ENCODE results near the gene LSM5. TPM values are rescaled to one million over a fixed set of nuclear protein-coding genes. Genes with fewer than 3 reads are reported as not detected.

The LSM5 gene
- total RNA-seq, 1 donor from 2014 or later = 18.3 TPM

DNA sequence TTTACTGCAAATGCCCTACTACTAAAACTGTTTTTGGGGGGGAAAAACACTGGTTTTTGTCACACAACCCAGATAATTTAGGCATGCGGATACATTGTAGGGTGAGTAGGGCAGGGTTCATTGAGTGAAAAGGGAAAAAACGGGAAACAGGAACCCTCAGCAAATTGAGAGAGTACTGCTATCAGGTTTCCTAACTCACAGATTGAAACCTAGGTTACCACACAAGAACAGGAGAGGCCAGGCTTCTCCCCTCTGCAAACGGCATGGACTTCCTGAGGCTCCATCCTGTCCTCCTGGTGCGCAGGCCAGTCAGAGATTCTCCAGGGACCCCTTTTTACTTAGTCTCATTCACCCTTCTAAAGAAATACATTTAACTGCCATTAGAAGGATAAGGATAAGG, 35.7 kb upstream of the LSM5 start:
- Histone ChIP-seq H3K36me3 (ENCODE audit: control insufficient read depth in 3 of 3, insufficient read depth in 3 of 3, low read length in 3 of 3) (peaks cover 0 to 2% (median 0%) of the 10 kb centered on the region in 3 donors), H3K27ac (ENCODE audit: low read depth, low read length) (no peak overlapping the region), H3K27me3 (ENCODE audit: control insufficient read depth in 3 of 3, insufficient read depth in 3 of 3, low read length in 3 of 3) (no peaks in the 10 kb centered on the region), H3K9me3 (ENCODE audit: control insufficient read depth in 3 of 3, low read length in 3 of 3) (no peaks in the 10 kb centered on the region), H3K4me3 (ENCODE audit: low read length in 3 of 3) (no peak overlapping the region), H3K9ac (ENCODE audit: low read depth in 1 of 3, low read length in 3 of 3) (no peak overlapping the region), H3K4me1 (ENCODE audit: control insufficient read depth in 3 of 3, insufficient read depth in 3 of 3, low read length in 3 of 3) (no peaks in the 10 kb centered on the region)

DNA sequence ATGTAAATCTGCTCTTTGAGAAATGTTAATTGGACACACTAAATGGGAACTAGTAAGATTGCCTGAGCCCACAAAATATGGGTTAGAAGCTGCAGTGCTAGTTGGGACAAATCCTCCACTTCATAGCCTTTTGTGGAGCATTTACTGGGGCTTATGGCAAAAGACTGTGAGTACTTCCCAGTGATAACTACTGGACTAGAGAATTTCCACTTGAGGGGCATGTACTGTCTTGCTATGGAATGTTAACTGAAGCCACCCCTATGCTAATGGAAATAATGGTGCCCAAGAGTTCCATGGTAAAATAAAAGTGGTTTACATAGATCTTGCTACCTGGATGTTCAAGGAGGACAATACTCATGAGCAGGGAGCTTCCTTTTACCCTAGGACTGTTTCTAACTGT, 34.5 kb upstream of the LSM5 start:
- Histone ChIP-seq H3K9me3 (ENCODE audit: control insufficient read depth in 3 of 3, low read length in 3 of 3) (no peaks in the 10 kb centered on the region), H3K4me3 (ENCODE audit: low read length in 3 of 3) (no peak overlapping the region), H3K9ac (ENCODE audit: low read depth in 1 of 3, low read length in 3 of 3) (no peak overlapping the region), H3K27ac (ENCODE audit: low read depth, low read length) (no peak overlapping the region), H3K4me1 (ENCODE audit: control insufficient read depth in 3 of 3, insufficient read depth in 3 of 3, low read length in 3 of 3) (no peaks in the 10 kb centered on the region), H3K36me3 (ENCODE audit: control insufficient read depth in 3 of 3, insufficient read depth in 3 of 3, low read length in 3 of 3) (peaks cover 0 to 2% (median 0%) of the 10 kb centered on the region in 3 donors), H3K27me3 (ENCODE audit: control insufficient read depth in 3 of 3, insufficient read depth in 3 of 3, low read length in 3 of 3) (no peaks in the 10 kb centered on the region)

DNA sequence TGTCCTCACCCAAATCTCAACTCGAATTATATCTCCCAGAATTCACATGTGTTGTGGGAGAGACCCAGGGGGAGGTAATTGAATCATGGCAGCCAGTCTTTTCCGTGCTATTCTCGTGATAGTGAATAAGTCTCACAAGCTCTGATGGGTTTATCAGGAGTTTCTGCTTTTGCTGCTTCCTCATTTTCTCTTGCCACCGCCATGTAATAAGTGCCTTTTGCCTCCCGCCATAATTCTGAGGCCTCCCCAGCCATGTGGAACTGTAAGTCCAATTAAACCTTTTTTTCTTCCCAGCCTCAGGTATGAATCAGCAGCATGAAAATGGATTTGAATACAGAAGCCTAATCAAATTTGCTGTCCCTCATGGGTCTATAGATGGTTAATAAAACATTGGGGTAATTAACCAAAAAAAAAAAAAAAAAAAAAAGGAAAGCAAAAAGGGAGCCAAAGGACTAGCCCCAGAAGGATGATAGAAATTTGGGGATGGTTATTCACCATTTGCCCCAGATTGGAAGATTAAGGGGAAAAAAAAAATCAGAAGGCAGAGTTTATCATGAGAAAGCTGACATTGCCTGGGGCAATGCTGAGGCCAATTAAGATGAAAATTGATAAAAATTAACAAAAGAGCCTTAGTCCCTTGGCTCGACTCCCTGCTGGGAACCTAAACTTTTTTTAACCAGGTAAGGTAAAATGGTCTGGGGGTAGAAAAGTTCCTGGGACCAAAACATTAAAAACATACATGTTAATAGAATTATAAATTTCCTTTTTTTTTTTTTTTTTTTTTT, 32.8 kb upstream of the LSM5 start:
- no peak overlapping the region for H3K27ac ChIP-seq (ENCODE audit: low read depth, low read length)
- no peak overlapping the region for H3K9ac ChIP-seq (ENCODE audit: low read depth in 1 of 3, low read length in 3 of 3)
- H3K27me3 ChIP-seq (ENCODE audit: control insufficient read depth in 3 of 3, insufficient read depth in 3 of 3, low read length in 3 of 3) = no peaks in the 10 kb centered on the region
- no peak overlapping the region for H3K4me3 ChIP-seq (ENCODE audit: low read length in 3 of 3)
- H3K36me3 ChIP-seq (ENCODE audit: control insufficient read depth in 3 of 3, insufficient read depth in 3 of 3, low read length in 3 of 3) = peaks cover 0 to 2% (median 0%) of the 10 kb centered on the region in 3 donors
- no peaks in the 10 kb centered on the region for H3K4me1 ChIP-seq (ENCODE audit: control insufficient read depth in 3 of 3, insufficient read depth in 3 of 3, low read length in 3 of 3)
- H3K9me3 ChIP-seq (ENCODE audit: control insufficient read depth in 3 of 3, low read length in 3 of 3) = no peaks in the 10 kb centered on the region

DNA sequence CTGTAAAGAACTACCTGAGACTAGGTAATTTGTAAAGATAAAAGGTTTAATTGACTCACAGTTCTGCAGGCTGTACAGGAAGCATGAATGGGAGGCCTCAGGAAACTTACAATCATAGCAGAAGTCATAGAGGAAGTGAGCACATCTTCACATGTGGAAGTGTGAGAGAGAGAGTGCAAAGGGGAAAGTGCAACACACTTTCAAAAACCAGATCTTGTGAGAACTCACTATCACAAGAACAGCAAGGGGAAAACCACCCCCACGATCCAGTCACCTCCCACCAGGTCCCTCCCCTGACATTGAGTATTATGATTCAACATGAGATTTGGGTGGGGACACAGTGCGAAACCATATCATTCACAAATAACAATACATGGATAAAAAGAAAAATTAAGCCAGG, 29.6 kb upstream of the LSM5 start:
- no peak overlapping the region for H3K4me3 ChIP-seq (ENCODE audit: low read length in 3 of 3)
- H3K4me1 ChIP-seq (ENCODE audit: control insufficient read depth in 3 of 3, insufficient read depth in 3 of 3, low read length in 3 of 3) = no peaks in the 10 kb centered on the region
- no peak overlapping the region for H3K9ac ChIP-seq (ENCODE audit: low read depth in 1 of 3, low read length in 3 of 3)
- H3K36me3 ChIP-seq (ENCODE audit: control insufficient read depth in 3 of 3, insufficient read depth in 3 of 3, low read length in 3 of 3) = peaks cover 0 to 2% (median 0%) of the 10 kb centered on the region in 3 donors
- no peaks in the 10 kb centered on the region for H3K9me3 ChIP-seq (ENCODE audit: control insufficient read depth in 3 of 3, low read length in 3 of 3)
- no peaks in the 10 kb centered on the region for H3K27me3 ChIP-seq (ENCODE audit: control insufficient read depth in 3 of 3, insufficient read depth in 3 of 3, low read length in 3 of 3)
- no peak overlapping the region for H3K27ac ChIP-seq (ENCODE audit: low read depth, low read length)

- Histone ChIP-seq H3K9ac (ENCODE audit: low read depth in 1 of 3, low read length in 3 of 3) (no peak overlapping the region), H3K36me3 (ENCODE audit: control insufficient read depth in 3 of 3, insufficient read depth in 3 of 3, low read length in 3 of 3) (peaks cover 0 to 2% (median 0%) of the 10 kb centered on the region in 3 donors), H3K9me3 (ENCODE audit: control insufficient read depth in 3 of 3, low read length in 3 of 3) (no peaks in the 10 kb centered on the region), H3K4me3 (ENCODE audit: low read length in 3 of 3) (no peak overlapping the region), H3K27me3 (ENCODE audit: control insufficient read depth in 3 of 3, insufficient read depth in 3 of 3, low read length in 3 of 3) (no peaks in the 10 kb centered on the region), H3K27ac (ENCODE audit: low read depth, low read length) (no peak overlapping the region), H3K4me1 (ENCODE audit: control insufficient read depth in 3 of 3, insufficient read depth in 3 of 3, low read length in 3 of 3) (no peaks in the 10 kb centered on the region)
Measured at GRCh38 chr7:32518534-32519140, 28.5 kb upstream of the LSM5 start.

DNA sequence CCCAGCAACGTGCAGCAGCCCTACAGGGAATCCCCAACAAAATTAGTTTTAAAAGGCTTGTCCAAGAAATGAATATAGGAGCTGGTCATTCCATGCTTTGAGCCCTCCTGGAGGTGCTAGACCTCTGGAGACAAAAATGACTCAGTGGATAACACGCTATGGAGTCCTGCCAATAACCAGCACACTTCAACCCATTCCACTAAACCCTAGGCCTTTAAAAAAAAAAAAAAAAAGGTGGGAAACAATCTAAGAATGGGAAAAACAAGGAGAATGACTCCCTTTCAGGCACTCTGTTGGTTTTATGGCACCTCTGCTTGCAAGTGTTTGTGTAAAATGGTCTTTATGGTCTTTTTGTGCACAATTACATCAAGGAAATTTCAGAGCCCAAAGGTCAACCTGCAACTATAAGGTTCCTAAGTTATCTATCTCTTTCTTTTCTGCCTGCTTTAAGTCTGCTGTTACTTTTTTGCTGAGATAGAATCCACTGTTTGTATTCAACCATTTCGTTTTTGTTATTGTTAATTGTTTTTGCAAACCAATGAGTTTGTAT, 26.4 kb upstream of the LSM5 start:
- Histone ChIP-seq H3K36me3 (ENCODE audit: control insufficient read depth in 3 of 3, insufficient read depth in 3 of 3, low read length in 3 of 3) (peaks cover 0 to under 1% (median 0%) of the 10 kb centered on the region in 3 donors), H3K9me3 (ENCODE audit: control insufficient read depth in 3 of 3, low read length in 3 of 3) (no peaks in the 10 kb centered on the region), H3K27me3 (ENCODE audit: control insufficient read depth in 3 of 3, insufficient read depth in 3 of 3, low read length in 3 of 3) (no peaks in the 10 kb centered on the region), H3K27ac (ENCODE audit: low read depth, low read length) (no peak overlapping the region), H3K4me3 (ENCODE audit: low read length in 3 of 3) (no peak overlapping the region), H3K9ac (ENCODE audit: low read depth in 1 of 3, low read length in 3 of 3) (no peak overlapping the region), H3K4me1 (ENCODE audit: control insufficient read depth in 3 of 3, insufficient read depth in 3 of 3, low read length in 3 of 3) (no peaks in the 10 kb centered on the region)

- Histone ChIP-seq H3K9me3 (ENCODE audit: control insufficient read depth in 3 of 3, low read length in 3 of 3) (no peaks in the 10 kb centered on the region), H3K4me1 (ENCODE audit: control insufficient read depth in 3 of 3, insufficient read depth in 3 of 3, low read length in 3 of 3) (no peaks in the 10 kb centered on the region), H3K4me3 (ENCODE audit: low read length in 3 of 3) (no peak overlapping the region), H3K27me3 (ENCODE audit: control insufficient read depth in 3 of 3, insufficient read depth in 3 of 3, low read length in 3 of 3) (no peaks in the 10 kb centered on the region), H3K36me3 (ENCODE audit: control insufficient read depth in 3 of 3, insufficient read depth in 3 of 3, low read length in 3 of 3) (no peaks in the 10 kb centered on the region), H3K27ac (ENCODE audit: low read depth, low read length) (no peak overlapping the region), H3K9ac (ENCODE audit: low read depth in 1 of 3, low read length in 3 of 3) (no peak overlapping the region)
Measured at GRCh38 chr7:32515890-32516550, 25.8 kb upstream of the LSM5 start.

DNA sequence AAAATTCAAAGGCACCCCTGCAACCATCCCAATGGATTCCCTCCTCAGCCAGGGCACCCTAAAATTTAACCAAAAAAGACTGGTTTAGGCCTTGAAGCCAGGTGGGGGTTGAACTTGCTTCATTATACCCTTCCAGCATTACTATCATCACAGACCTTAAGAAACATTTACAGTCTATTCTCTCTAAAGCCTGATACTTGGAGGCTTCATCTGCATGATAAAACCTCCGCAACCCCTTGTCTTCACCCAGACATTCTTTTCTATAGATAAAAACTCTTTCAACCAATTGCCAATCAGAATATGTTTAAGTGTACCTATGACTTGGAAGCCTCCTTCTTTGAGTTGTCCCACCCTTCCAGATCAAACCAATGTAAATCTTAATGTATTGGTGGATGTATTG, 23.0 kb upstream of the LSM5 start:
- no peaks in the 10 kb centered on the region for H3K27me3 ChIP-seq (ENCODE audit: control insufficient read depth in 3 of 3, insufficient read depth in 3 of 3, low read length in 3 of 3)
- H3K4me3 ChIP-seq (ENCODE audit: low read length in 3 of 3) = no peak overlapping the region
- H3K36me3 ChIP-seq (ENCODE audit: control insufficient read depth in 3 of 3, insufficient read depth in 3 of 3, low read length in 3 of 3) = no peaks in the 10 kb centered on the region
- H3K9ac ChIP-seq (ENCODE audit: low read depth in 1 of 3, low read length in 3 of 3) = no peak overlapping the region
- H3K9me3 ChIP-seq (ENCODE audit: control insufficient read depth in 3 of 3, low read length in 3 of 3) = no peaks in the 10 kb centered on the region
- no peaks in the 10 kb centered on the region for H3K4me1 ChIP-seq (ENCODE audit: control insufficient read depth in 3 of 3, insufficient read depth in 3 of 3, low read length in 3 of 3)
- no peak overlapping the region for H3K27ac ChIP-seq (ENCODE audit: low read depth, low read length)

DNA sequence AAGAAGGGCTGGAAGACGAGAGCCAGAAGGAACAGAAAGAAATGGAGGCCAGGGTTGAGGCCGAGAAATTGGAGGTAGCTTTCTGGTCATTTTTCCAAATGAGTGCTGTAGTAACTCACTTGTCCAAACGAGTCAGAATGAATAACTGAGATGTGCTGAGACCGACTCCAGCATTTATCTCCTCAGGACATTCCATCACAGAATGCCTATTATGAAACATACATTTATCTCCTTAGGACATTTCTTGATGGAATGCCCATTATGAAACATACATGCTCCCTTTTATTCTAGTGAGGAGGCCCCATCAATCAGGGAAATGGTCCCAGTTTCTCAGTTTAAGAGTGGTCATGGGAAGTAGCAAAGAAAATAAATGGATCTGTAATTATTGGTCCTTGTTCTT, 21.6 kb upstream of the LSM5 start:
- H3K36me3 ChIP-seq (ENCODE audit: control insufficient read depth in 3 of 3, insufficient read depth in 3 of 3, low read length in 3 of 3) = no peaks in the 10 kb centered on the region
- H3K4me1 ChIP-seq (ENCODE audit: control insufficient read depth in 3 of 3, insufficient read depth in 3 of 3, low read length in 3 of 3) = no peaks in the 10 kb centered on the region
- H3K4me3 ChIP-seq (ENCODE audit: low read length in 3 of 3) = no peak overlapping the region
- H3K27me3 ChIP-seq (ENCODE audit: control insufficient read depth in 3 of 3, insufficient read depth in 3 of 3, low read length in 3 of 3) = no peaks in the 10 kb centered on the region
- no peaks in the 10 kb centered on the region for H3K9me3 ChIP-seq (ENCODE audit: control insufficient read depth in 3 of 3, low read length in 3 of 3)
- H3K9ac ChIP-seq (ENCODE audit: low read depth in 1 of 3, low read length in 3 of 3) = no peak overlapping the region
- no peak overlapping the region for H3K27ac ChIP-seq (ENCODE audit: low read depth, low read length)

DNA sequence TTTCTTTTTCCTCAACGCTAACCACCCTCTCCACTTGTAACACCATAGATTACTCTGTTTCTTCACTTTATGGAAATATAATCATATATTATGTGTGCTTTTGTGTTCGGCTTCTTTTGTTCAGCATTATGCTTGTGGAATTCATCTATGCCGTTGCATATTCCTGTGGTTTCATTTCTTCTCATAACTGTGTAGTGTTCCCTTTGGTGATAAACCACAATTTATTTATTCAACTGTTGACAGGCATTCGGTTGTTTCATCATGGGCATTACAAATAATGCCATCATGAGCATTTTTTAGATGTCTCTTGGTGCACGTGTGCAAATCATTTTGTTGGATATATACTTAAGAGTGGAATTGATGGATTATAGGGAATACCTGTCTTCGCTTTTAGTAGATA, 17.2 kb upstream of the LSM5 start:
- Histone ChIP-seq H3K4me1 (ENCODE audit: control insufficient read depth in 3 of 3, insufficient read depth in 3 of 3, low read length in 3 of 3) (peaks cover 0 to 4% (median 0%) of the 10 kb centered on the region in 3 donors), H3K9me3 (ENCODE audit: control insufficient read depth in 3 of 3, low read length in 3 of 3) (no peaks in the 10 kb centered on the region), H3K27me3 (ENCODE audit: control insufficient read depth in 3 of 3, insufficient read depth in 3 of 3, low read length in 3 of 3) (no peaks in the 10 kb centered on the region), H3K9ac (ENCODE audit: low read depth in 1 of 3, low read length in 3 of 3) (no peak overlapping the region), H3K4me3 (ENCODE audit: low read length in 3 of 3) (no peak overlapping the region), H3K36me3 (ENCODE audit: control insufficient read depth in 3 of 3, insufficient read depth in 3 of 3, low read length in 3 of 3) (no peaks in the 10 kb centered on the region), H3K27ac (ENCODE audit: low read depth, low read length) (no peak overlapping the region)

Data from skeletal muscle tissue (tissue), 4 donors.